H9 (cell line): ENCODE measurements around the gene CACNA2D3. TPM values are rescaled to one million over a fixed set of nuclear protein-coding genes. Genes with fewer than 3 reads are reported as not detected.

ENCODE experiments used
- DNase-seq: peaks from one replicate; pipeline ENCODE4 v3.0.0-alpha.2; 2017
- H2AFZ ChIP-seq: one replicate; pipeline ENCODE4 v1.6.1; 2013; ENCODE audit warnings: mild to moderate bottlenecking, low read length, control low read depth, moderate library complexity
- H2AK5ac ChIP-seq: 2 replicates; pipeline ENCODE4 v1.6.1; 2013; ENCODE audit warnings: low read length, control low read depth, mixed read lengths; ENCODE audit not compliant: insufficient read length
- H2BK120ac ChIP-seq: one replicate; pipeline ENCODE4 v1.6.1; 2013; ENCODE audit warnings: low read depth, mild to moderate bottlenecking, low read length, control low read depth, inconsistent platforms; ENCODE audit not compliant: poor library complexity, severe bottlenecking
- H2BK12ac ChIP-seq: 2 replicates; pipeline ENCODE4 v1.6.1; 2013; ENCODE audit warnings: low read length, control low read depth, mixed read lengths, low read depth; ENCODE audit not compliant: insufficient read length
- H2BK15ac ChIP-seq: 2 replicates; pipeline ENCODE4 v1.6.1; 2013; ENCODE audit warnings: low read depth, low read length, control low read depth
- H2BK20ac ChIP-seq: one replicate; pipeline ENCODE4 v1.6.1; 2013; ENCODE audit warnings: low read depth, mild to moderate bottlenecking, low read length, control low read depth, inconsistent platforms; ENCODE audit not compliant: poor library complexity, severe bottlenecking
- H2BK5ac ChIP-seq: 2 replicates; pipeline ENCODE4 v1.6.1; 2013; ENCODE audit warnings: low read length, control low read depth, mixed read lengths; ENCODE audit not compliant: insufficient read length
- H3K14ac ChIP-seq: 2 replicates; pipeline ENCODE4 v1.6.1; 2013; ENCODE audit warnings: low read length, control low read depth; ENCODE audit not compliant: insufficient read depth
- H3K18ac ChIP-seq: 2 replicates; pipeline ENCODE4 v1.6.1; 2013; ENCODE audit warnings: low read depth, mild to moderate bottlenecking, mixed read lengths, low read length, control low read depth; ENCODE audit not compliant: insufficient read length
- H3K23ac ChIP-seq: 2 replicates; pipeline ENCODE4 v1.6.1; 2013; ENCODE audit warnings: low read length, control low read depth, mixed read lengths, low read depth; ENCODE audit not compliant: insufficient read length
- H3K23me2 ChIP-seq: 2 replicates; pipeline ENCODE4 v1.6.1; 2013; ENCODE audit warnings: low read depth, mild to moderate bottlenecking, mixed read lengths, low read length, control low read depth; ENCODE audit not compliant: insufficient read length, poor library complexity, severe bottlenecking
- H3K27ac ChIP-seq: 2 replicates; pipeline ENCODE4 v1.5.1; 2013; ENCODE audit warnings: low read length, control low read depth, mixed read lengths, low read depth; ENCODE audit not compliant: insufficient read length
- H3K27me3 ChIP-seq: 2 replicates; pipeline ENCODE4 v1.6.1; 2013; ENCODE audit warnings: low read length, control low read depth, inconsistent platforms; ENCODE audit not compliant: insufficient read depth
- H3K4ac ChIP-seq: 2 replicates; pipeline ENCODE4 v1.6.1; 2013; ENCODE audit warnings: low read depth, mild to moderate bottlenecking, control low read depth, inconsistent platforms, low read length, moderate library complexity
- H3K4me1 ChIP-seq: 2 replicates; pipeline ENCODE4 v1.6.1; 2013; ENCODE audit warnings: low read length, control low read depth, inconsistent platforms; ENCODE audit not compliant: insufficient read depth
- H3K4me2 ChIP-seq: 2 replicates; pipeline ENCODE4 v1.6.1; 2013; ENCODE audit warnings: low read length, control low read depth, mixed read lengths; ENCODE audit not compliant: insufficient read length, insufficient read depth
- H3K56ac ChIP-seq: 2 replicates; pipeline ENCODE4 v1.6.1; 2013; ENCODE audit warnings: low read depth, mild to moderate bottlenecking, mixed read lengths, low read length, control low read depth; ENCODE audit not compliant: insufficient read length
- H3K79me1 ChIP-seq: 2 replicates; pipeline ENCODE4 v1.6.1; 2013; ENCODE audit warnings: low read depth, mild to moderate bottlenecking, moderate library complexity, low read length, control low read depth, inconsistent platforms; ENCODE audit not compliant: insufficient read depth, poor library complexity, severe bottlenecking
- H3K79me2 ChIP-seq: 2 replicates; pipeline ENCODE4 v1.6.1; 2013; ENCODE audit warnings: low read length, control low read depth, inconsistent platforms; ENCODE audit not compliant: insufficient read depth
- H3K9ac ChIP-seq: 2 replicates; pipeline ENCODE4 v1.6.1; 2013; ENCODE audit warnings: low read length, control low read depth, mixed read lengths; ENCODE audit not compliant: insufficient read length; ENCODE audit errors: extremely low read depth
- H3K9me3 ChIP-seq: one replicate; pipeline ENCODE4 v1.6.1; 2013; ENCODE audit warnings: low read depth, low read length, inconsistent platforms; ENCODE audit not compliant: control insufficient read depth
- H3T11ph ChIP-seq: one replicate; pipeline ENCODE4 v1.6.1; 2013; ENCODE audit warnings: mild to moderate bottlenecking, low read length, control low read depth, inconsistent platforms
- H4K20me1 ChIP-seq: one replicate; pipeline ENCODE4 v1.6.1; 2013; ENCODE audit not compliant: control insufficient read depth, insufficient read length, insufficient read depth
- H4K5ac ChIP-seq: 2 replicates; pipeline ENCODE4 v1.6.1; 2013; ENCODE audit warnings: low read depth, mild to moderate bottlenecking, mixed read lengths, low read length, control low read depth; ENCODE audit not compliant: insufficient read length
- H4K8ac ChIP-seq: replicated peaks from 2 replicates; pipeline ENCODE4 v1.6.1; 2013; ENCODE audit warnings: low read length, control low read depth, mixed read lengths, low read depth; ENCODE audit not compliant: insufficient read length
- H4K91ac ChIP-seq: 2 replicates; pipeline ENCODE4 v1.6.1; 2013; ENCODE audit warnings: low read depth, mild to moderate bottlenecking, moderate library complexity, mixed read lengths, low read length, control low read depth; ENCODE audit not compliant: insufficient read length
- H3K27ac Mint-ChIP-seq, 3 experiments: 2 replicates in 2 of 3; 3 replicates in 1 of 3; pipeline ENCODE4 v1.8.0; 2020 to 2021; ENCODE audit warnings: mixed read lengths in 3 of 3, mild to moderate bottlenecking in 1 of 3, moderate library complexity in 1 of 3
- H3K27me3 Mint-ChIP-seq: 2 replicates; pipeline ENCODE4 v1.8.0; 2021; ENCODE audit warnings: low read depth, mild to moderate bottlenecking, moderate library complexity, mixed read lengths
- H3K36me3 Mint-ChIP-seq, 3 experiments: 2 replicates in 2 of 3; 3 replicates in 1 of 3; pipeline ENCODE4 v1.8.0; 2020 to 2021; ENCODE audit warnings: low read depth in 3 of 3, mixed read lengths in 3 of 3; ENCODE audit not compliant: insufficient read depth in 1 of 3
- H3K4me1 Mint-ChIP-seq, 2 experiments: 2 replicates each; pipeline ENCODE4 v1.8.0; 2020; ENCODE audit warnings: mixed read lengths in 2 of 2
- H3K4me3 Mint-ChIP-seq, 2 experiments: 2 replicates in 1 of 2; 3 replicates in 1 of 2; pipeline ENCODE4 v1.8.0; 2020 to 2021; ENCODE audit warnings: mild to moderate bottlenecking in 2 of 2, mixed read lengths in 2 of 2, moderate library complexity in 1 of 2
- H3K9me3 Mint-ChIP-seq, 2 experiments: 2 replicates in 1 of 2; 3 replicates in 1 of 2; pipeline ENCODE4 v1.8.0; 2020; ENCODE audit warnings: mild to moderate bottlenecking in 2 of 2, mixed read lengths in 2 of 2, moderate library complexity in 1 of 2
- WGBS: extraction: QIAGEN DNeasy Blood & Tissue Kit; methylation state at CpG from one replicate; pipeline ENCODE4 v1.1.7; 2013; ENCODE audit warnings: missing lambda C conversion rate, low lambda C conversion rate, mixed read lengths; ENCODE audit not compliant: insufficient read length; ENCODE audit errors: extremely low coverage; 5-methylcytosine and 5-hydroxymethylcytosine counted together
- total RNA-seq: library from RNA; stranded (reverse); gene quantifications from 2 replicates; pipeline ENCODE4 v1.2.1, GENCODE V29; 2021
- TF ChIP-seq, protein P1 (sequence below): fragments of 200-600 bp; sonication (generic); conservative IDR thresholded peaks from 3 replicates; pipeline ENCODE4 v1.8.0; 2021; ENCODE audit warnings: antibody characterized with exemption, mild to moderate bottlenecking

The CACNA2D3 gene
- total RNA-seq, 1 experiment from 2014 or later, result 3.2 TPM

DNA sequence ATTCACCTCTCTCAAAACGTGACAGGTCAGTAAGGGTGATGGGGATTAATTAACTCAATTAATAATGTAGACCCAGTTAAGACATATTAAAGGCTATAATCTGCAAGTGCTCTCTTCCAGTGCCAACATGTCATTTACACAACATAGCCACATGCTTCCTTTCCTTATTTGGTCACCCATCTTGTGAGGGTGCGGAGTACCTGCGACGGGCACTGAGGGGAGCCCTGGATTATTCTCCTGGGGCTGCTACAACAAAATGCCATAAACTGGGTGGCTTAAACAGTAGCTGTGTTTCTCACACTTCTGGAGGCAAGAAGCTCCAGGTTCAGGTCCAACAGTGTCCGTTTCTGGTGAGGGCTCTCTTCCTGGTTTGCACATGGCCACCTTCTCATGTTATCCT is 962.9 kb downstream of the CACNA2D3 start:
- DNase-seq, result no peak
- no peak overlapping the region for H2BK12ac ChIP-seq
- H3K79me2 ChIP-seq, result no peaks in the 10 kb centered on the region
- H3K27me3 ChIP-seq, result no peaks in the 10 kb centered on the region
- H2BK120ac ChIP-seq, result no peak overlapping the region
- H3K79me1 ChIP-seq, result no peaks in the 10 kb centered on the region
- H3T11ph ChIP-seq, result no peak overlapping the region
- no peaks in the 10 kb centered on the region for H3K4me1 ChIP-seq
- H4K20me1 ChIP-seq, result no peaks in the 10 kb centered on the region
- H3K4me2 ChIP-seq, result no peak overlapping the region
- H3K14ac ChIP-seq, result no peak overlapping the region
- TF ChIP-seq, protein P1, sequence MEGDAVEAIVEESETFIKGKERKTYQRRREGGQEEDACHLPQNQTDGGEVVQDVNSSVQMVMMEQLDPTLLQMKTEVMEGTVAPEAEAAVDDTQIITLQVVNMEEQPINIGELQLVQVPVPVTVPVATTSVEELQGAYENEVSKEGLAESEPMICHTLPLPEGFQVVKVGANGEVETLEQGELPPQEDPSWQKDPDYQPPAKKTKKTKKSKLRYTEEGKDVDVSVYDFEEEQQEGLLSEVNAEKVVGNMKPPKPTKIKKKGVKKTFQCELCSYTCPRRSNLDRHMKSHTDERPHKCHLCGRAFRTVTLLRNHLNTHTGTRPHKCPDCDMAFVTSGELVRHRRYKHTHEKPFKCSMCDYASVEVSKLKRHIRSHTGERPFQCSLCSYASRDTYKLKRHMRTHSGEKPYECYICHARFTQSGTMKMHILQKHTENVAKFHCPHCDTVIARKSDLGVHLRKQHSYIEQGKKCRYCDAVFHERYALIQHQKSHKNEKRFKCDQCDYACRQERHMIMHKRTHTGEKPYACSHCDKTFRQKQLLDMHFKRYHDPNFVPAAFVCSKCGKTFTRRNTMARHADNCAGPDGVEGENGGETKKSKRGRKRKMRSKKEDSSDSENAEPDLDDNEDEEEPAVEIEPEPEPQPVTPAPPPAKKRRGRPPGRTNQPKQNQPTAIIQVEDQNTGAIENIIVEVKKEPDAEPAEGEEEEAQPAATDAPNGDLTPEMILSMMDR, result no peak; the same call in 2 of the 3 replicates
- no peaks in the 10 kb centered on the region for H3K9me3 ChIP-seq
- no peak overlapping the region for H4K91ac ChIP-seq
- Mint-ChIP-seq H3K9me3 (no peaks in the 10 kb centered on the region), H3K27ac (no peak overlapping the region), H3K4me1 (no peaks in the 10 kb centered on the region), H3K36me3 (no peaks in the 10 kb centered on the region), H3K27me3 (peaks cover 5% of the 10 kb centered on the region), H3K4me3 (no peak overlapping the region)
- WGBS, result no CpG with 5 or more reads among the region's 5 CpGs
- H4K5ac ChIP-seq, result no peak overlapping the region
- H3K23ac ChIP-seq, result no peak overlapping the region
- no peak overlapping the region for H3K27ac ChIP-seq
- no peak overlapping the region for H2BK5ac ChIP-seq
- H2AFZ ChIP-seq, result no peak overlapping the region
- no peak overlapping the region for H2BK15ac ChIP-seq
- no peak overlapping the region for H3K18ac ChIP-seq
- no peak overlapping the region for H2BK20ac ChIP-seq
- H4K8ac ChIP-seq, result no peak overlapping the region
- H3K9ac ChIP-seq, result no peak overlapping the region
- H3K56ac ChIP-seq, result no peak overlapping the region
- H2AK5ac ChIP-seq, result no peak overlapping the region
- H3K23me2 ChIP-seq, result no peaks in the 10 kb centered on the region
- no peak overlapping the region for H3K4ac ChIP-seq
